ENCODE measurements around the gene PRDM10. TPM values are rescaled to one million over a fixed set of nuclear protein-coding genes. Genes with fewer than 3 reads are reported as not detected.

PRDM10 gene
- total RNA-seq, 4 donors from 2014 or later: 7.2 to 13.4 (median 8.1) TPM

DNA sequence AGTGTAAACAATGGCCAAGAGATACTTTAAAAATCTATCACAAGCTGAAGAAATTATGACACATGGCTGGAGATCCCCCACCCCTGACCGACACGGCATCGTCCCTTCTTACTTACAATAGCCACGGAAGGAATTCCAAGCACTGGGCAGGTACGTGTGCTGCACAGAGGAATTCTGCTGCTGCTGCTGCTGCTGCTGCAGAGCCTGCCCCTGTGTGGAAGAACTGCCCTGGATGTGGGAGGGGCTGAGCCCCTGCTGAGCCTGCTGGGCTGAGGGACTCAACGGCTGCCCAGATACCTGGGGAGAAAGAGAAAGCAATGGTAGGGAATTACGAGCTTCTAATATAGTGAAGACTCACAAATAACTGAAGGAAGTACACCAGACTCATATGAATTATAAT, 92.3 kb downstream of the PRDM10 start:
- ATAC-seq (ENCODE audit: low FRiP score) (no peak), DNase-seq (ENCODE audit: low spot score) (no peak)
- TF ChIP-seq, protein P1, sequence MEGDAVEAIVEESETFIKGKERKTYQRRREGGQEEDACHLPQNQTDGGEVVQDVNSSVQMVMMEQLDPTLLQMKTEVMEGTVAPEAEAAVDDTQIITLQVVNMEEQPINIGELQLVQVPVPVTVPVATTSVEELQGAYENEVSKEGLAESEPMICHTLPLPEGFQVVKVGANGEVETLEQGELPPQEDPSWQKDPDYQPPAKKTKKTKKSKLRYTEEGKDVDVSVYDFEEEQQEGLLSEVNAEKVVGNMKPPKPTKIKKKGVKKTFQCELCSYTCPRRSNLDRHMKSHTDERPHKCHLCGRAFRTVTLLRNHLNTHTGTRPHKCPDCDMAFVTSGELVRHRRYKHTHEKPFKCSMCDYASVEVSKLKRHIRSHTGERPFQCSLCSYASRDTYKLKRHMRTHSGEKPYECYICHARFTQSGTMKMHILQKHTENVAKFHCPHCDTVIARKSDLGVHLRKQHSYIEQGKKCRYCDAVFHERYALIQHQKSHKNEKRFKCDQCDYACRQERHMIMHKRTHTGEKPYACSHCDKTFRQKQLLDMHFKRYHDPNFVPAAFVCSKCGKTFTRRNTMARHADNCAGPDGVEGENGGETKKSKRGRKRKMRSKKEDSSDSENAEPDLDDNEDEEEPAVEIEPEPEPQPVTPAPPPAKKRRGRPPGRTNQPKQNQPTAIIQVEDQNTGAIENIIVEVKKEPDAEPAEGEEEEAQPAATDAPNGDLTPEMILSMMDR (IDR thresholded peaks at IDR 0.05): no peak

DNA sequence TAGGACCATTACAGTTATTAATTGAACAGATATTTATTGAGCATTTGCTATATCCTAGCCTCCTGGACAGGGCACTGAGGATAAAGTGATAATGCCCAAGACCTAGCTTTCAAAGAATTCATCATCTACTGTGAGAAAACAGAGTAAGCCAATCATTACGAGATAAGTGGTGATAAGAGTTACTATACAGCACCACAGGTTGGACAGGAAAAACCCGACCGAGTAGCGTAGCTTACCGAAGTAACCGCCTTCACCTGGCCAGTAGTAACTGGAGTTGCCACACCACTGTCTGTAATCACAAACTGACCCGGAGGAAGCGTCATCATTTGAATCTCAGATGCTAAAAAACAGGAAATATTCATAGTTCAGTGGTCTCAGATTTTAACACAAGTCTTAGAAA, 97.2 kb downstream of the PRDM10 start:
- TF ChIP-seq, protein P1 (IDR thresholded peaks at IDR 0.05): no peak
- DNase-seq (ENCODE audit: low spot score) (no peak), ATAC-seq (ENCODE audit: low FRiP score) (no peak)

DNA sequence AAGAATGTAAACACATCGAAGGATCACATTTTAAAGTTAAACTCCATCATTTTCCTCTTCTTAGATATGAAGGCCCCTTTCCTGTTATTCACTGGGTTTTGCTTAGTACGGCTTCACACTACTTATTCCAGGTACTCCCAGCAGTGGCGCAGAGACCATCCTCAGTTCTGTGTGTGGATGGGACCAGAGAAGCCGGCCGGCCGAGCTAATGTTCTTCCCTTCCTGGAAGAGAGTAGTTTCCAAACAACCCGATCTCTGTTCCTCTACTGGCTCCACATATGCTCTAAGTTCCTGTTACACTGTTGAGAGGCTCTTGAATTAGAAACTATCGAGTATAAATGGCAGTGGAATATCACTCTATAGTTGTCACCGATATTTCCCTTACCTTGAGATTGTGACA, 106.6 kb downstream of the PRDM10 start:
- ATAC-seq (ENCODE audit: low FRiP score) (no peak), DNase-seq (ENCODE audit: low spot score) (no peak)
- TF ChIP-seq, protein P1 (IDR thresholded peaks at IDR 0.05): no peak

DNA sequence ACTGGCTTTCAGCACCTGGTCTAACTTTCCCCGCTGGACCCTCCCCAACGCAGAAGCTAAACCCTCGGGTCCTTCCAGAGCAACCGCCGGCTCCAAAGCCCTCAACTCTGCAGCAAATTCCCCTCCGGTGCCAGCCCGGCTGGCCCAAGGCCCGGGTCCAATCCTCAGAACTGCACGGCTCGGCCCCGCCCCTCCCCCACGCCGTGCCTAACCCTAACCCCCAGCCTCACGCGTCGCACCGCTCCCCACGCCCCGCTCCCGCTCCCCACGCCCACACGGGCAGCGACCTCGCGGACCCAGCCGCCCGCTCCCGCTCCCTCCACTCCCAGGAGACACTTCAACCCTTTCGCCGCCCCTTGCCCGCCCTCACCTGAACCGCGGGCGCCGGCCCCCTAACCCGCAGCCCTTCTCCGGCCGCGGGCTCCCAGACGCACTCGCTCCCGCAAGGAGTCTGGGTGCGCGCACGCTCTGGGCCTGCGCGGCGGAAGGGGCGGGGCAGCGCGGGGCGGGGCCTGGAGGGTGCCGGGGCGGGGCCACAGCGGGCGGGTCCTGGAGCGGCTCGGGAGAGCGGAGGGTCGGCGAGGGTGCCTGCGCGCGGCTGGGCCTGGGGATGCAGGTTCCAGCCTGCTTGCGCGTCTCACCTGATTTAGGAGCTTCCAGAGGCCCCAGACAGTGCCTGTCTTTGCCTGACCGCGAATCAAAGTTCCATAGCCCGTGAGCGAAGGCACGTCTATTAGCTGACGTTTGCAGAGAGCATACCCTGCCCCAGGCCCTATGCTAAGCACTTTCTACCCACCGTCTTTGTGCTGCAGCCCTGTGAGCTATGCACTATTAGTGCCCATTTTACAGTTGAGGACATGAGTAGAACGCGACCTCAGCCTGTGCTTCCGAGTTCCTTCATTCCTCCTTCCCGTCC, 107.3 kb downstream of the PRDM10 start, which contains the start of gene NFRKB:
NFRKB (minus strand) TSS at position 453 of the 916 bp plus-strand sequence. CDS start 2,729 bp downstream, outside the sequence.
- ATAC-seq (ENCODE audit: low FRiP score): peak; percentile 99
- TF ChIP-seq, protein P1 (IDR thresholded peaks at IDR 0.05): no peak
- DNase-seq (ENCODE audit: low spot score): peak; percentile 59

DNA sequence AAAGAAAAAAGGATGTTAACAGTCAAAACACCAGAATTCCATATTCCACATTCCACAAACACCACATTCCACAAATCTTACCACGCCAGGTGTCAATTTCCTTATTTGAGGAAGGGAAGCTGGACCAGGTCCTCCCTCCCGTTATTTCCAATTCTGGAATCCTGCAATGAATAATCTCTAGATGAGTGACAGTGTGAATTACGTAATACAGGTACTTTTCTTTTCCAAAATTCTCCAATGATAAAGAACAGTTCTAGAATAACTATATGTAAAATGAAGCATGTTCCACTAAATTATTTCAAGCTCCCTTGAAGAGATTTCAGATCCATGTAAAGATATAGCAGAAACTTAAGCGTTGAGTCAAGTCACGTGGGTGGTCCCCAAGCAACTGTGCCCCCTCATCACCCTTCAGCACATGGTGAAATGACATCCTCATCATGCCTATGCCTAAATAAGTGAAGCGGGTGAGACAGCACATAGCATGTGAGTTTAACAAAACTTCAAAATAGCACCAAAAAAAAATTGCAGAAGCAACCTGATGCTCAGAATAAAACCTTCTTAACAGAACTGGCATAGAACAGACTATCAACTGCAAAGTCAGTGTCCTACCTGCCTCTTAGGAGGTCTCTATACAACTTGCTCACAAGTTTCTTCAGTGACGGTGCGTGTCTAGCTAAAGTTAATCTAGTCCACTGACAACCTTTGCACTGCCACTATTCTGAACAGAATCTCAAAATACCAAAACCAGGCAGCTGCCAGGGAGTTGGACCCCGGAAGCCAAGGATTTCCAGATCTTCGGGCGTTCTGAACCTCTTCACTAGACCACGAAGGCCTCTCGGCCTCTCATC, 108.1 kb downstream of the PRDM10 start:
- TF ChIP-seq, protein P1 (IDR thresholded peaks at IDR 0.05): no peak
- DNase-seq (ENCODE audit: low spot score) (no peak), ATAC-seq (ENCODE audit: low FRiP score) (peak; percentile 28)

DNA sequence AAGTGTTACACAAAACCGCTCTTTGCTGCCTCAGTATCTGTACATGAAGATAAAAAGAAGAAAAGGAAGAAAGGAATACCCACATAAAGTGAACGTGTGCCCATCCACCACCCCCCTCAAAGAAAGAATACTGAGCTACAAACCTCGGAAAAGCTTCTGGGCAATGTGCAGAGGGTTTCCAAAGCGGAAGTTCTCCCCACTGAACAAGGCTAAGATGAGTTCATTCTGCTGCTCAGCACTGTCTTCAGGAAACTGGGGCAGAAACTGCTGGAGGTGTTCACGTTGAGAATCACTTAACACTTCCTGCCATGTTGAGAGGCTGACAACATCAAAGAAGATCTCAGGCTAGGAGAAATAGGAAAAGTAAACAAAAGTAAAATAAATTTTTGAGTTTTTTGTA, 114.2 kb downstream of the PRDM10 start:
- TF ChIP-seq, protein P1 (IDR thresholded peaks at IDR 0.05): no peak
- ATAC-seq (ENCODE audit: low FRiP score): no peak

More for the DNA sequence above, 114.2 kb downstream of the PRDM10 start:
- no peak for DNase-seq (ENCODE audit: low spot score)

Measured in omental fat pad (tissue), 4 donors.